Astrocyte (in vitro differentiated cells and primary cell): ENCODE measurements around the gene SECISBP2L.

Source experiments
- CTCF ChIP-seq: IDR thresholded peaks from 2 replicates; pipeline ENCODE4 v1.5.1; 2011; ENCODE audit warnings: low read depth, mild to moderate bottlenecking, inconsistent platforms, low read length, moderate library complexity; ENCODE audit not compliant: insufficient read depth
- EZH2 ChIP-seq: IDR thresholded peaks from 2 replicates; pipeline ENCODE4 v1.6.1; 2012; ENCODE audit warnings: mild to moderate bottlenecking, low read length, inconsistent platforms; ENCODE audit not compliant: insufficient read depth

DNA sequence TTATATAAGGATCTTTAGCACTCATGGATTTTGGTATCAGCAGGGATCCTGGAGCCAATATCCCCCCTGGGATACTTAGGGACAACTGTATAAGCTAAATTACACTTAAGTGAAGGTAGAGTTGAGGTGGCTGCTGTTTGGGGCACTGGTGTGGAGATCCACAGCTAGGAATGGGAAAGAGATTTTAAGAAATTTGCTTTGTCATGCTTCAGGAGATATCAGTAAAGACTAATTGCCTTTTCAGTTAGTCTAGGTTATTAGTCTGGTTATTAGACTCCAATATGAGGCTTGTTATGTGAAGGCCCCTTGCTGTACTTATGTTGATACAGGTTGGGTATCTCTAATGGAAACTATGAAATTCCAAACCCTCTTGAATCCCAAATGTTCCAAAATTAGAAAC, 1.2 kb upstream of the SECISBP2L start:
- TF ChIP-seq CTCF (no peak), EZH2 (no peak)
